Mucosa of stomach (tissue), 1 donor: Measurements from ENCODE around the gene MGMT.

Source experiments
- H3K27me3 ChIP-seq: one replicate; pipeline ENCODE4 v1.7.0; 2013; ENCODE audit warnings: mild to moderate bottlenecking, low read length; ENCODE audit not compliant: control insufficient read depth, insufficient read depth
- H3K36me3 ChIP-seq: one replicate; pipeline ENCODE4 v1.7.0; 2013; ENCODE audit warnings: low read length; ENCODE audit not compliant: control insufficient read depth, insufficient read depth
- H3K4me1 ChIP-seq: one replicate; pipeline ENCODE4 v1.7.0; 2013; ENCODE audit warnings: mild to moderate bottlenecking, low read length; ENCODE audit not compliant: control insufficient read depth, insufficient read depth
- H3K4me3 ChIP-seq: one replicate; pipeline ENCODE4 v1.7.0; 2013; ENCODE audit warnings: low read length
- H3K9ac ChIP-seq: one replicate; pipeline ENCODE4 v1.7.0; 2013; ENCODE audit warnings: mild to moderate bottlenecking, low read length, moderate library complexity
- H3K9me3 ChIP-seq: one replicate; pipeline ENCODE4 v1.7.0; 2013; ENCODE audit warnings: mild to moderate bottlenecking, low read length, moderate library complexity; ENCODE audit not compliant: control insufficient read depth
- donor health status: Pancreatic carcinoma.

The MGMT gene

GRCh38 chr10:129613377-129613980 lies 146.4 kb downstream of the MGMT start:
- no peak overlapping the region for H3K9ac ChIP-seq
- H3K9me3 ChIP-seq = no peaks in the 10 kb centered on the region
- H3K4me1 ChIP-seq = no peaks in the 10 kb centered on the region
- no peak overlapping the region for H3K4me3 ChIP-seq
- no peaks in the 10 kb centered on the region for H3K27me3 ChIP-seq
- H3K36me3 ChIP-seq = no peaks in the 10 kb centered on the region

- no peaks in the 10 kb centered on the region for H3K4me1 ChIP-seq
- no peak overlapping the region for H3K9ac ChIP-seq
- no peaks in the 10 kb centered on the region for H3K36me3 ChIP-seq
- no peaks in the 10 kb centered on the region for H3K9me3 ChIP-seq
- no peaks in the 10 kb centered on the region for H3K27me3 ChIP-seq
- no peak overlapping the region for H3K4me3 ChIP-seq
These were observed 147.3 kb downstream of the MGMT start for GRCh38 chr10:129614341-129614740.

- H3K9ac ChIP-seq = no peak overlapping the region
- H3K27me3 ChIP-seq = no peaks in the 10 kb centered on the region
- H3K4me3 ChIP-seq = no peak overlapping the region
- H3K4me1 ChIP-seq = no peaks in the 10 kb centered on the region
- H3K9me3 ChIP-seq = no peaks in the 10 kb centered on the region
- H3K36me3 ChIP-seq = no peaks in the 10 kb centered on the region
These were observed 148.3 kb downstream of the MGMT start for GRCh38 chr10:129615381-129615780.

GRCh38 chr10:129615921-129616525 lies 149.0 kb downstream of the MGMT start:
- Histone ChIP-seq H3K36me3 (no peaks in the 10 kb centered on the region), H3K9me3 (no peaks in the 10 kb centered on the region), H3K27me3 (no peaks in the 10 kb centered on the region), H3K9ac (no peak overlapping the region), H3K4me1 (no peaks in the 10 kb centered on the region), H3K4me3 (no peak overlapping the region)

GRCh38 chr10:129617768-129618167 lies 150.7 kb downstream of the MGMT start:
- Histone ChIP-seq H3K4me1 (no peaks in the 10 kb centered on the region), H3K36me3 (no peaks in the 10 kb centered on the region), H3K9me3 (no peaks in the 10 kb centered on the region), H3K4me3 (no peak overlapping the region), H3K9ac (no peak overlapping the region), H3K27me3 (no peaks in the 10 kb centered on the region)

DNA sequence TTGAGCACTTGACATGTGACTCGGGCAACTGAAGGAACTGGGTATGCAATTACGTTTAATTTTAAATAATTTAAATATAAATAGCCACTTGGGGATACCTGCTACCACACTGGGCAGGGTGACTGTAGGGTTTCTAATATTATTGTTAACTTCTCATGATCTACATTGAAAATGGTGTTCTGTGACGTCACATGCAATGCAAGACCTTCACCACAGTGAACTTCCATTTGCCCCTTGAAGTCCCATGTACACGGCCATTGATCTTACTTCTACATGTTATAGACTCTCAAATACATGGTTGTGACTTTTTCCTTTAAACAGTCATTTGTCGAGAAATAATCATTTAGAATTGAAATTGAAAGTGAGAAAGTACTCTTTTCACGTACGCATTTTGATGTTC lies 154.0 kb downstream of the MGMT start:
- no peak overlapping the region for H3K9ac ChIP-seq
- no peaks in the 10 kb centered on the region for H3K9me3 ChIP-seq
- no peak overlapping the region for H3K4me3 ChIP-seq
- no peaks in the 10 kb centered on the region for H3K27me3 ChIP-seq
- H3K4me1 ChIP-seq = no peaks in the 10 kb centered on the region
- no peaks in the 10 kb centered on the region for H3K36me3 ChIP-seq

DNA sequence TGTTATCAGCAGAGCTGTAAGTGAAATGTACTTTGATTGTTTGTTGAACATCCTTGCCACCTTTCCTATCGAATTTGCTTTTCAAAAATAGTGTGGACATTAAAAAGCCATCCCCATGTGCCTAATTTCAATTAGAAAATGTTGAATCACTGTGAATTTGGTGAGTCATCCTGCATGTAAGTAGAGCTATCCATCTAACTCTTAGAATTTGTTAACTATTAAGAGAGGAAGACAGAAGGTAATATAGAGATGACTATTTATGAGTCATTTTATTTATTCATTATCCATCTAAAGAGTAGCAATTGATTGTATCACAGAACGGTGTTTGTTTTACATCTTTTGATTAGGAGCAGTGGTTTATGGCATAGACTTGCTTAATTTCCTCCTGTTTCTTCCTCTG lies 154.7 kb downstream of the MGMT start:
- H3K9ac ChIP-seq = no peak overlapping the region

GRCh38 chr10:129622291-129622690 lies 155.2 kb downstream of the MGMT start:
- Histone ChIP-seq H3K27me3 (no peaks in the 10 kb centered on the region), H3K9me3 (no peaks in the 10 kb centered on the region), H3K4me3 (no peak overlapping the region), H3K9ac (no peak overlapping the region), H3K4me1 (no peaks in the 10 kb centered on the region), H3K36me3 (no peaks in the 10 kb centered on the region)

More for the DNA sequence above, 154.7 kb downstream of the MGMT start:
- Histone ChIP-seq H3K9me3 (no peaks in the 10 kb centered on the region), H3K4me3 (no peak overlapping the region), H3K4me1 (no peaks in the 10 kb centered on the region), H3K36me3 (no peaks in the 10 kb centered on the region), H3K27me3 (no peaks in the 10 kb centered on the region)

GRCh38 chr10:129622736-129623135 lies 155.7 kb downstream of the MGMT start:
- H3K27me3 ChIP-seq = no peaks in the 10 kb centered on the region
- no peaks in the 10 kb centered on the region for H3K9me3 ChIP-seq
- no peak overlapping the region for H3K9ac ChIP-seq
- H3K36me3 ChIP-seq = no peaks in the 10 kb centered on the region
- no peak overlapping the region for H3K4me3 ChIP-seq
- no peaks in the 10 kb centered on the region for H3K4me1 ChIP-seq

DNA sequence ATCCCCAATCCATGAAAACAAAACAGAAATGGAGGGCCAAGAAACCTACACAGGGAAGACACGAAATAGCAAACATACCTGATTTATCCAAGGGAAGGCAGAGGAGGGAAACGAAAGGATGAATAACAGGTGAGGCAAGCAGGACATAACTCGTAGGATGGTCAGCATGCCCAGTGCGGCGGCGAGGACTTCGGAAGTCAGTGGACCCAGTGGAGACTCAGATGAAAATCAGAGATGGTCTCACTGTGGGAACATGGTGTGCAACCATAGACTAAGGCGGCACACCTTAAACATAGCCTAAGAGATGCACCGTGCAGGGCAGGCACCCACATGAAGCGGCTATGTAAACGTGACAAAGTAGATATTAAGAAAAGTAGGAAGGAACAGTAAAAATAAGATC lies 157.5 kb downstream of the MGMT start:
- H3K9ac ChIP-seq = no peak overlapping the region
- no peaks in the 10 kb centered on the region for H3K4me1 ChIP-seq
- H3K4me3 ChIP-seq = no peak overlapping the region
- no peaks in the 10 kb centered on the region for H3K9me3 ChIP-seq
- no peaks in the 10 kb centered on the region for H3K27me3 ChIP-seq
- no peaks in the 10 kb centered on the region for H3K36me3 ChIP-seq

DNA sequence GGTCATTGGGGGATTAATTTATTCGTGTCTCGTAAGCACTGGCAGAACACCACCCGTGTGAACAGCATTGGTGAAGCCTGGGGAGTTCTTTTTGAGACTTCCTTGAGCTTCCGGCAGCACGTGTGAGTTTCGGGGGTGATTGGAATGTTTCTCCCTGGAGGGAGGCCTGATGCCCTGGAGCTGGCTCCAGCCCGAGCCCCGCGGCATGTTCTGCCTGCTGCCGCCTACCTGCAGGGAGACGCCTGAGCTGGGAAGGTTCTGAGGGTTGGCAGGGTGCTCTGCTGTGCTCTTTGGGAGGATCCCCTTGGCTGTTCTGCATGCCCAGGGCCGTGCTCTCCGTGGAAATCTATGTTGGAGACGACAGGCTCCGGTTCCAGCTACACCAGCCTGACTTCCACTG lies 159.3 kb downstream of the MGMT start:
- Histone ChIP-seq H3K9ac (no peak overlapping the region), H3K4me3 (no peak overlapping the region), H3K9me3 (no peaks in the 10 kb centered on the region), H3K4me1 (no peaks in the 10 kb centered on the region), H3K36me3 (no peaks in the 10 kb centered on the region), H3K27me3 (no peaks in the 10 kb centered on the region)

DNA sequence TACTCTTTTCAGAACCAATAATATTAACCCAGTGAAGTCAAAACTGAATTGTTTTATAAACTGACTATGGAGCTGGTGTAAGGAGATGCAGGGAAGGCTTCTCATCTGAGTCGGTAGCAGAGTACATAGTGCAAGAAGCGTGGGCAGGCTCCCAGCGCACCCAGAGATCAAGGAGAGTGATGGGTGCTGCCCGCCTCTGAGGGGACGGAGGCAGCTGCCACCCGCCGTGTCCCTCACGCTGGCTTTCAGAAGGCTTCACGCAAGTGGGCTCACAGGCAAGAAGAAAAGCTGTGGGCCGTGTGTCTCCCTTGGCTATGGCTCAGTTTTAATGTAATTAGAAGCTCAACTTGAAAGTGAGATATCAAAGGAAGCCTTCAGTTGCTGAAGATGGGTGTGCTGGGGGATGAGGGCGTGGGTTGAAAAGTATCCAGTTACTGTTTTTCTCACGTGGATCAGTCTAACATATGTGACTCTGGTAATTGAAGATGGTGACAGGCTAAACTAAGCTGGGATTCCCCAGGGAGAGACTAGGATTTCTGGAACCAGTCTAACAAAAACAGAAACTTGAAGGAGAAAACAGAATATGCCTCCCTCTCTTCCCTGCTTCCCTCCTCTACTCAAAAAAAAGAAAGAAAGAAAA lies 159.9 kb downstream of the MGMT start:
- Histone ChIP-seq H3K9ac (no peak overlapping the region), H3K4me3 (no peak overlapping the region), H3K9me3 (no peaks in the 10 kb centered on the region), H3K36me3 (no peaks in the 10 kb centered on the region), H3K4me1 (no peaks in the 10 kb centered on the region), H3K27me3 (no peaks in the 10 kb centered on the region)
